Neural cell (in vitro differentiated cells): Measurements from ENCODE around the gene WTAP. TPM values are rescaled to one million over a fixed set of nuclear protein-coding genes. Genes with fewer than 3 reads are reported as not detected.
"Not testable (repeated sequence)": the region's sequence is repeated elsewhere in the genome, so short reads cannot be mapped to it uniquely, and the experiment has no call there.

Experiments
- H2AFZ ChIP-seq: fragments of 200-600, 300-800 bp; sonication (generic), shearing (Covaris generic); 2 replicates; pipeline ENCODE4 v1.6.0; 2014; ENCODE audit warnings: low read depth, mild to moderate bottlenecking, antibody characterized with exemption, low read length, moderate library complexity
- H3F3A ChIP-seq: fragments of 200-600 bp; shearing (Covaris generic); 2 replicates; pipeline ENCODE4 v1.6.1; 2016; ENCODE audit warnings: mild to moderate bottlenecking, moderate library complexity, mixed read lengths, antibody characterized with exemption, low read length; ENCODE audit not compliant: insufficient read depth, poor library complexity, severe bottlenecking
- H3K27ac ChIP-seq: fragments of 200-600, 300-800 bp; sonication (generic), shearing (Covaris generic); 2 replicates; pipeline ENCODE4 v1.5.1; 2014; ENCODE audit warnings: mild to moderate bottlenecking, low read length, moderate library complexity
- H3K27me3 ChIP-seq: fragments of 300-800, 200-600 bp; sonication (generic), shearing (Covaris generic); 2 replicates; pipeline ENCODE4 v1.6.0; 2014; ENCODE audit warnings: mild to moderate bottlenecking, low read depth, low read length, moderate library complexity; ENCODE audit not compliant: insufficient read depth
- H3K36me3 ChIP-seq: fragments of 300-800, 200-600 bp; sonication (generic), shearing (Covaris generic); 2 replicates; pipeline ENCODE4 v1.5.1; 2014; ENCODE audit warnings: mild to moderate bottlenecking, antibody characterized with exemption, low read length, moderate library complexity; ENCODE audit not compliant: insufficient read depth
- H3K4me2 ChIP-seq: fragments of 300-800, 200-600 bp; sonication (generic), shearing (Covaris generic); 2 replicates; pipeline ENCODE4 v1.6.0; 2014; ENCODE audit warnings: mild to moderate bottlenecking, low read length
- H3K4me3 ChIP-seq: fragments of 300-800, 200-600 bp; sonication (generic), shearing (Covaris generic); 2 replicates; pipeline ENCODE4 v1.5.1; 2014; ENCODE audit warnings: mild to moderate bottlenecking, low read length, moderate library complexity
- H3K79me2 ChIP-seq: fragments of 200-600 bp; shearing (Covaris generic); replicated peaks from 2 replicates; pipeline ENCODE4 v1.6.0; 2014; ENCODE audit warnings: mild to moderate bottlenecking, low read length, moderate library complexity; ENCODE audit not compliant: insufficient read depth
- H3K9ac ChIP-seq: fragments of 300-800, 200-600 bp; sonication (generic), shearing (Covaris generic); 2 replicates; pipeline ENCODE4 v1.6.1; 2016; ENCODE audit warnings: mild to moderate bottlenecking, low read length, mixed read lengths
- H3K9me2 ChIP-seq: fragments of 200-600 bp; shearing (Covaris generic); 2 replicates; pipeline ENCODE4 v1.6.1; 2016; ENCODE audit warnings: mild to moderate bottlenecking, low read length, mixed read lengths; ENCODE audit not compliant: insufficient read depth
- H3K9me3 ChIP-seq: fragments of 200-600, 300-800 bp; sonication (generic), shearing (Covaris generic); 2 replicates; pipeline ENCODE4 v1.6.1; 2016; ENCODE audit warnings: mild to moderate bottlenecking, mixed run types, low read length, moderate library complexity, mixed read lengths
- H4K20me1 ChIP-seq: fragments of 200-600 bp; shearing (Covaris generic); 2 replicates; pipeline ENCODE4 v1.6.1; 2016; ENCODE audit warnings: mild to moderate bottlenecking, mixed run types; ENCODE audit not compliant: insufficient read depth
- EP300 ChIP-seq: fragments of 450-650 bp; conservative IDR thresholded peaks from 2 replicates; pipeline ENCODE4 v1.6.1; 2014; ENCODE audit warnings: antibody characterized with exemption, mild to moderate bottlenecking, moderate library complexity; ENCODE audit not compliant: poor library complexity, severe bottlenecking
- EZH2 ChIP-seq: fragments of 200-600, 300-800 bp; shearing (Covaris generic), sonication (generic); IDR thresholded peaks from 2 replicates; pipeline ENCODE4 v1.6.1; 2014; ENCODE audit warnings: antibody characterized with exemption, low read length, borderline replicate concordance, mild to moderate bottlenecking; ENCODE audit not compliant: insufficient read depth, poor library complexity, severe bottlenecking
- MXI1 ChIP-seq: fragments of 450-650 bp; conservative IDR thresholded peaks from 2 replicates; pipeline ENCODE4 v1.6.1; 2014; ENCODE audit warnings: antibody characterized with exemption, mild to moderate bottlenecking; ENCODE audit not compliant: poor library complexity, severe bottlenecking
- POLR2AphosphoS5 ChIP-seq: IDR thresholded peaks from 2 replicates; pipeline ENCODE4 v1.6.1; 2012
- RAD21 ChIP-seq: fragments of 450-650 bp; conservative IDR thresholded peaks from 2 replicates; pipeline ENCODE4 v1.6.1; 2014; ENCODE audit warnings: antibody characterized with exemption, mild to moderate bottlenecking, moderate library complexity
- REST ChIP-seq: IDR thresholded peaks from 2 replicates; pipeline ENCODE4 v1.6.1; 2012; ENCODE audit warnings: borderline replicate concordance
- SMC3 ChIP-seq: fragments of 450-650 bp; conservative IDR thresholded peaks from 2 replicates; pipeline ENCODE4 v1.6.1; 2014; ENCODE audit warnings: antibody characterized with exemption, mild to moderate bottlenecking, moderate library complexity; ENCODE audit not compliant: poor library complexity
- TAF1 ChIP-seq: IDR thresholded peaks from 2 replicates; pipeline ENCODE4 v1.6.1; 2012; ENCODE audit warnings: low read depth
- polyA plus RNA-seq: library from polyadenylated mRNA; depleted of rRNA; stranded (reverse); fragments of >200 nt; gene quantifications from 2 replicates; pipeline ENCODE4 v1.2.3, GENCODE V29; 2014
- TF ChIP-seq, protein P1 (sequence below): fragments of 450-650 bp; IDR thresholded peaks from 2 replicates; pipeline ENCODE4 v1.5.1; 2014; ENCODE audit warnings: antibody characterized with exemption, mild to moderate bottlenecking, moderate library complexity; ENCODE audit not compliant: poor library complexity, severe bottlenecking

The WTAP gene
- polyA plus RNA-seq, 1 donor from 2014 or later, result 94.1 TPM

DNA sequence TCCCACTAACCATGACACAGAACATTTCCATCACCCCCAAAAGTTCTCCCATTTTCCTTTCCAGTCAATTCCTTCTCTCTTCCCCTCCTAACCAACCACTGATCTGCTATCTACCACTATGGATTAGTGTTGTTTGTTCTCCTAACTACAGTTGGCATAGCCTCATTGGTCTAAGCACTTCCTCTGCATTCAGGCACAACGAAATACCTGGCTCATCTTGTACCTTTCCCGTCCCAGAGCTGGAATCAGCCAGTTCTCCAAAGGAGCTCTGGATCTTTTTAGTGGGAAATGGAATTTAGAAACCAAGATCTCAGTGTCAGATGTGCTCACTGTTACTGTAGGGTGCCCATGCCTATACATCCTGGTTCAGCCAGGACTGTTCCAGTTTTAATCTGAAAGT lies 4.0 kb upstream of the WTAP start:
- H2AFZ ChIP-seq, result no peak overlapping the region
- H3K79me2 ChIP-seq, result peaks cover 37% of the 10 kb centered on the region
- no peaks in the 10 kb centered on the region for H3K27me3 ChIP-seq
- no peak for TF ChIP-seq REST
- TF ChIP-seq RAD21, result no peak
- TF ChIP-seq TAF1, result no peak
- no peak for TF ChIP-seq EP300
- TF ChIP-seq POLR2AphosphoS5, result no peak
- TF ChIP-seq, protein P1, sequence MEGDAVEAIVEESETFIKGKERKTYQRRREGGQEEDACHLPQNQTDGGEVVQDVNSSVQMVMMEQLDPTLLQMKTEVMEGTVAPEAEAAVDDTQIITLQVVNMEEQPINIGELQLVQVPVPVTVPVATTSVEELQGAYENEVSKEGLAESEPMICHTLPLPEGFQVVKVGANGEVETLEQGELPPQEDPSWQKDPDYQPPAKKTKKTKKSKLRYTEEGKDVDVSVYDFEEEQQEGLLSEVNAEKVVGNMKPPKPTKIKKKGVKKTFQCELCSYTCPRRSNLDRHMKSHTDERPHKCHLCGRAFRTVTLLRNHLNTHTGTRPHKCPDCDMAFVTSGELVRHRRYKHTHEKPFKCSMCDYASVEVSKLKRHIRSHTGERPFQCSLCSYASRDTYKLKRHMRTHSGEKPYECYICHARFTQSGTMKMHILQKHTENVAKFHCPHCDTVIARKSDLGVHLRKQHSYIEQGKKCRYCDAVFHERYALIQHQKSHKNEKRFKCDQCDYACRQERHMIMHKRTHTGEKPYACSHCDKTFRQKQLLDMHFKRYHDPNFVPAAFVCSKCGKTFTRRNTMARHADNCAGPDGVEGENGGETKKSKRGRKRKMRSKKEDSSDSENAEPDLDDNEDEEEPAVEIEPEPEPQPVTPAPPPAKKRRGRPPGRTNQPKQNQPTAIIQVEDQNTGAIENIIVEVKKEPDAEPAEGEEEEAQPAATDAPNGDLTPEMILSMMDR, result no peak
- no peak for TF ChIP-seq SMC3
- TF ChIP-seq EZH2, result no peak
- TF ChIP-seq MXI1, result no peak
- no peaks in the 10 kb centered on the region for H3K9me2 ChIP-seq
- H3F3A ChIP-seq, result peaks cover 6% of the 10 kb centered on the region
- no peaks in the 10 kb centered on the region for H4K20me1 ChIP-seq
- no peak overlapping the region for H3K27ac ChIP-seq
- H3K4me2 ChIP-seq, result no peak overlapping the region
- H3K36me3 ChIP-seq, result no peaks in the 10 kb centered on the region
- no peaks in the 10 kb centered on the region for H3K9me3 ChIP-seq
- no peak overlapping the region for H3K4me3 ChIP-seq
- H3K9ac ChIP-seq, result no peak overlapping the region

DNA sequence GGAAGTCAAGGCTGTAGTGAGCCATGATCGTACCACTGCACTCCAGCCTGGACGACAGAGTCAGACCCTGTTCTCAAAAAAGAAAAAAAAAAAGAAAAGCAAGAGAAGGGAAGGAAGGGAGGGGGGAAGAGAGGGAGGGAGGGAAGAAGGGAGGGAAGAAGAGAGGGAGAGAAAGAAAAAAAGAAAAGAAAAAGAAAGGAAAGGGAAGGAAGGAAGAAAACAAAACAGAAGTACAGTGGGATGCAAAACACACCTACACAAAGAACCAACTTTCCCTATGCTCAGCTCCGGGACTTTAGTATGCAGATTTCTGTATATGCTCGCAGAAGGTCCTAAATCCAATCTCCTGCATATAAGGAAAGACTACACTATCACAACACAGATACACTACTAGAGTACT lies 2.5 kb upstream of the WTAP start:
- Histone ChIP-seq H3K4me2 (no peak overlapping the region), H3K79me2 (peaks cover 52% of the 10 kb centered on the region), H3K27ac (no peak overlapping the region)

GRCh38 chr6:159725208-159725607 lies 2.1 kb upstream of the WTAP start:
- Histone ChIP-seq H3K4me2 (peak overlapping the region; percentile 17), H3K79me2 (peaks cover 56% of the 10 kb centered on the region), H3K27ac (peak overlapping the region; percentile 99)
- not testable (repeated sequence) for H2AFZ ChIP-seq, H3K36me3 ChIP-seq, H4K20me1 ChIP-seq, H3F3A ChIP-seq, H3K9ac ChIP-seq, H3K9me3 ChIP-seq, H3K4me3 ChIP-seq, H3K27me3 ChIP-seq, H3K9me2 ChIP-seq

More for the DNA sequence above, 2.5 kb upstream of the WTAP start:
- no peaks in the 10 kb centered on the region for H3K27me3 ChIP-seq
- peaks cover 4% of the 10 kb centered on the region for H4K20me1 ChIP-seq
- no peaks in the 10 kb centered on the region for H3K36me3 ChIP-seq
- H3K9me3 ChIP-seq, result no peaks in the 10 kb centered on the region
- no peak overlapping the region for H2AFZ ChIP-seq
- no peak overlapping the region for H3K4me3 ChIP-seq
- H3F3A ChIP-seq, result peaks cover 6% of the 10 kb centered on the region
- no peak for TF ChIP-seq MXI1
- TF ChIP-seq POLR2AphosphoS5, result no peak
- TF ChIP-seq, protein P1, result no peak
- no peak for TF ChIP-seq SMC3
- TF ChIP-seq TAF1, result no peak
- no peak for TF ChIP-seq EP300
- no peak for TF ChIP-seq RAD21
- TF ChIP-seq EZH2, result no peak
- H3K9me2 ChIP-seq, result no peaks in the 10 kb centered on the region
- no peak overlapping the region for H3K9ac ChIP-seq
